ENCODE measurements around the gene CNN2. TPM values are rescaled to one million over a fixed set of nuclear protein-coding genes. Genes with fewer than 3 reads are reported as not detected.
A peak's percentile ranks its signal among the peaks of the same experiment; 100 is the strongest.

Gene CNN2
- total and polyA plus RNA-seq, 9 of the 15 experiments (the other 6 are each of a cell fraction or from before 2014, with no cell fraction given) = 12.1 to 174 (median 52.7) TPM

- TF ChIP-seq PHF8 (IDR thresholded peaks at IDR 0.05; ENCODE audit: borderline replicate concordance, low read length) = 0 out of 2 replicates have a peak, but pooled peaks have one; percentile 19
- peak; percentile 57 for TF ChIP-seq CXXC5 (CRISPR knock-in tag; IDR thresholded peaks at IDR 0.05)
- peak; percentile 79 for TF ChIP-seq KHSRP (IDR thresholded peaks at IDR 0.05)
- peak; percentile 100 for TF ChIP-seq ATF3 (IDR thresholded peaks at IDR 0.05)
- peak; percentile 78; the same call in 1 of the 2 replicates for TF ChIP-seq ATF3 (CRISPR knock-in tag; conservative IDR thresholded peaks at IDR 0.05)
- peak; percentile 75 for TF ChIP-seq L3MBTL2 (IDR thresholded peaks at IDR 0.05)
- TF ChIP-seq MTA3 (IDR thresholded peaks at IDR 0.05; ENCODE audit: borderline replicate concordance) = peak; percentile 76; the same call in 1 of the 2 replicates
- TF ChIP-seq SMARCA4 (IDR thresholded peaks at IDR 0.05) = peak; percentile 37; the same call in 1 of the 2 replicates
These were observed 30.2 kb upstream of the CNN2 start (continued) for GRCh38 chr19:996051-996838.

DNA sequence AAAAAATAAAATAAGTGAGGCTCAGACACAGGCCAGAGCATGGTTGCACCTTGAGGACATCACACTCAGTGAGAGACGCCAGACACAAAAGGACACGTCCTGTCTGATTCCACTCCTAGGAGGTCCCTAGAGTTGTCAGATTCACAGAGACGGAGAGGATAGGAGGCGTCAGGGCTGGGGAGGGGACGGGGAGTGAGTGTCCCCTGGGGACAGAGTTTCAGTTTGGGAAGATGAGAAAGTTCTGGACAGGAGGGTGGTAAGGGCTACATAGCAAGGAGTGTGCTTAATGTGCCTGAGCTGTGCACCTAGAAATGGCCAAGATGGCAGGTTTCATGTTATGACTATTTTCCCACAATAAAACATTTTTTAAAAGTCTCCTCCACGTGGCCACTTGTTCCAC, 28.3 kb upstream of the CNN2 start:
- H3K27me3 ChIP-seq (ENCODE audit: control insufficient read depth in 2 of 2, insufficient read depth in 2 of 2, low read length in 2 of 2) = no peaks in the 10 kb centered on the region
- intact Hi-C loops (cut with micrococcal nuclease) = no loop called here
- H3K9me1 ChIP-seq (ENCODE audit: control insufficient read depth, insufficient read depth, low read length) = peaks cover 3% of the 10 kb centered on the region
- H3K4me1 ChIP-seq (replicated peaks in 1 of 2; ENCODE audit: control insufficient read depth in 2 of 2, insufficient read depth in 2 of 2, low read length in 2 of 2) = peaks cover 9 to 73% of the 10 kb centered on the region in 2 experiments
- H3K36me3 ChIP-seq (ENCODE audit: control insufficient read depth, insufficient read depth, low read length) = peaks cover 25% of the 10 kb centered on the region; the same call in 1 of the 3 replicates
- BruUV-seq (replicated peaks) = no TSS peak
- no peaks in the 10 kb centered on the region; the same call in 1 of the 2 replicates for H4K20me1 ChIP-seq (replicated peaks; ENCODE audit: control insufficient read depth, insufficient read depth, low read length)
- H3K27ac ChIP-seq (ENCODE audit: extremely low read depth, low read depth, low read length) = no peak overlapping the region
- 12% methylated on average over 6 of the region's 6 CpGs for WGBS (ENCODE audit: insufficient coverage, low coverage, missing lambda C conversion rate)
- H2AFZ ChIP-seq (ENCODE audit: low read depth, low read length) = 0 out of 2 replicates have a peak overlapping the region, but pooled peaks have one; percentile 33
- FAIRE-seq = peak; percentile 70
- no peak overlapping the region for H3K4me3 ChIP-seq
- in situ Hi-C loops (cut with MboI) = no loop called here
- ChIA-PET CTCF (ENCODE audit: low intra/inter-chr PET ratio) (no interaction called here), POLR2A (interaction anchor here (0.9 to 1.1 kb wide), 2 partner anchors 19 to 27 kb away, joined by 3 read pairs; no protein-coding TSS in a partner anchor)
- H3K9me3 ChIP-seq (replicated peaks; ENCODE audit: control insufficient read depth, insufficient read depth, low read depth, low read length) = no peaks in the 10 kb centered on the region
- DNase-seq (ENCODE audit: extremely low read depth in 1 of 4, low spot score in 3 of 4) = no peak
- H3K4me2 ChIP-seq (ENCODE audit: insufficient read depth, low read length) = peak overlapping the region; percentile 8; the same call in 1 of the 2 replicates
- ATAC-seq = no peak
- H3K79me2 ChIP-seq (ENCODE audit: control insufficient read depth, insufficient read depth, low read length) = no peaks in the 10 kb centered on the region
- H3K9ac ChIP-seq (ENCODE audit: insufficient read depth in 1 of 2, low read depth in 2 of 2, low read length in 2 of 2) = peak overlapping the region in 1 of 2 experiments; percentile 40; a peak in 1 of 4 replicates
- TF ChIP-seq FOS (IDR thresholded peaks at IDR 0.05; ENCODE audit: extremely low read depth, insufficient read length) (no peak), BCOR (IDR thresholded peaks at IDR 0.05) (no peak), RBM17 (IDR thresholded peaks at IDR 0.05; ENCODE audit: borderline replicate concordance, low read depth, low read length) (no peak), ZFPM2 (CRISPR knock-in tag; IDR thresholded peaks at IDR 0.05) (no peak), MLLT1 (IDR thresholded peaks at IDR 0.05) (no peak), BRCA1 (IDR thresholded peaks at IDR 0.05) (no peak), BRCA1 (CRISPR knock-in tag; IDR thresholded peaks at IDR 0.05) (no peak), NCOA2 (IDR thresholded peaks at IDR 0.05; ENCODE audit: partially characterized antibody in 2 of 2) (no peak), HNRNPUL1 (IDR thresholded peaks at IDR 0.05; ENCODE audit: low read length) (no peak), CBX1 (IDR thresholded peaks at IDR 0.05; ENCODE audit: low read depth) (no peak), ZNF263 (CRISPR knock-in tag; IDR thresholded peaks at IDR 0.05; ENCODE audit: borderline replicate concordance) (no peak), SNIP1 (IDR thresholded peaks at IDR 0.05; ENCODE audit: low read depth) (no peak)
